MM.1S (cell line): ENCODE results near the gene TOMM7.
"Not testable (repeated sequence)": the region's sequence is repeated elsewhere in the genome, so short reads cannot be mapped to it uniquely, and the experiment has no call there.

ENCODE experiments used
- CTCF ChIP-seq: fragments of 300-600 bp; sonication (generic); IDR thresholded peaks from 2 replicates; pipeline ENCODE4 v1.5.1; 2016; ENCODE audit warnings: antibody characterized with exemption, low read length, mixed read lengths
- EZH2phosphoT487 ChIP-seq: fragments of 300-600 bp; sonication (generic); IDR thresholded peaks from 2 replicates; pipeline ENCODE4 v1.6.1; 2018; ENCODE audit warnings: antibody characterized with exemption, low read length

GRCh38 chr7:22779730-22780323 lies 42.8 kb downstream of the TOMM7 start:
- TF ChIP-seq EZH2phosphoT487, CTCF: not testable (repeated sequence)
